Right lobe of liver (tissue), 6 donors: Measurements from ENCODE around the gene SLC38A2. TPM values are rescaled to one million over a fixed set of nuclear protein-coding genes. Genes with fewer than 3 reads are reported as not detected.

ENCODE experiments used
- ATAC-seq, 4 donors: fragments of 200-7000 bp; cut with Tn5 transposase; one replicate each; pipeline ENCODE4 v1.9.1; 2020; ENCODE audit warnings: mild to moderate bottlenecking in 4 of 4, moderate library complexity in 4 of 4
- DNase-seq, 3 donors: peaks; one replicate each; pipeline ENCODE4 v3.0.0-alpha.2; 2020
- H3K27ac ChIP-seq, 3 donors: fragments of 200-600 bp; one replicate each; pipeline ENCODE4 v1.8.0; 2022
- H3K27me3 ChIP-seq, 2 donors: fragments of 200-600 bp; one replicate each; pipeline ENCODE4 v1.8.0; 2022
- H3K36me3 ChIP-seq, 4 donors: fragments of 200-600 bp; sonication (generic) in 1 of 4; one replicate each; pipeline versions ENCODE4 v1.5.1 to v1.8.0; 2017 to 2022; ENCODE audit warnings: control low read depth in 1 of 4
- H3K4me1 ChIP-seq, 4 donors: fragments of 200-600 bp; sonication (generic) in 1 of 4; one replicate each; pipeline versions ENCODE4 v1.5.1 to v1.8.0; 2017 to 2022; ENCODE audit warnings: control low read depth in 1 of 4
- H3K4me3 ChIP-seq, 3 donors: fragments of 200-600 bp; one replicate each; pipeline ENCODE4 v1.8.0; 2022
- H3K9me3 ChIP-seq, 4 donors: fragments of 200-600 bp; sonication (generic) in 1 of 4; one replicate each; pipeline versions ENCODE4 v1.5.1 to v1.8.0; 2017 to 2022; ENCODE audit warnings: control low read depth in 1 of 4
- POLR2A ChIP-seq: fragments of 450-650 bp; IDR thresholded peaks from one replicate; pipeline ENCODE4 v1.6.1; 2017; ENCODE audit warnings: antibody characterized with exemption, mild to moderate bottlenecking
- WGBS: methylation state at CpG from one replicate; pipeline ENCODE4 v1.1.6; 2018; ENCODE audit warnings: low coverage, low lambda C conversion rate; ENCODE audit not compliant: insufficient coverage; ENCODE audit errors: missing lambda C conversion rate; 5-methylcytosine and 5-hydroxymethylcytosine counted together
- intact Hi-C, 2 donors: fragments of 100-400 bp; cut with DNase I; formaldehyde crosslinking; loops; one replicate each; pipeline versions ENCODE4 v1.11.2 to v1.14.1; 2022
- total RNA-seq, 6 experiments: library from RNA; depleted of rRNA in 2 of 6; stranded (reverse); fragments of >200 nt in 2 of 6; fragmentation: NEBNext Ultra II Directional in 3 of 6; extraction: Animal tissue kit (Norgen Biotek cat#: 25700) in 3 of 6; gene quantifications; one replicate each; pipeline versions ENCODE4 v1.1.0 to v1.2.4, GENCODE V29; 2016 to 2023
- TF ChIP-seq, protein P1 (sequence below), 4 donors: fragments of 200-600 bp in 3 of 4; fragments of 450-650 bp in 1 of 4; IDR thresholded peaks; one replicate each; pipeline versions ENCODE4 v1.5.1 to v1.8.0; 2016 to 2022; ENCODE audit warnings: antibody characterized with exemption in 4 of 4, mild to moderate bottlenecking in 2 of 4
- donor health status: DM: no; HTN: yes; CAD: no.
- donor health status: DM: no; HTN: no; CAD: no.
- donor health status: DM: no; HTN: no; CAD: no.
- donor health status: DM: no; HTN: yes; CAD: no.
- donor health status: DM: no; HTN: yes; CAD: no.

The SLC38A2 gene
- total RNA-seq, 6 experiments from 2014 or later = 77.0 to 463 (median 290) TPM

DNA sequence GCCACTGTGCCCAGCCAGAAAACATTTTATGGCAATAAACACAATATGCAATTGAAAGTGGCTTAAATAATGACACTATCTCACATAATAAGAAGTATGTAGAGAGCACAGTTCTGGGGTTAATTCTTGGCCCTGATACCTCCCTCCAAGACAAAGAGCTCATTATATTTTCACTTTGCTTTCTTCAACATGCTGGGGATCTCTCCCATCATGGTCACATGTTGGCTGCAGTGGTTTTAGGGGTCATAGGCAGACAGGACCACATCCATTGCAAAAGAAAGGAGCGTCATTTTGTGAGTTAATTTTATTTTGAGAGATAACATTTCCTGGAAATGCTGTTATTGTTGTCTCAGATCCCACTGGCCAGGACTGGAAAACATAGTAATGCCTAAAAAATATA lies 8.3 kb upstream of the SLC38A2 start:
- intact Hi-C loops = no loop called here

DNA sequence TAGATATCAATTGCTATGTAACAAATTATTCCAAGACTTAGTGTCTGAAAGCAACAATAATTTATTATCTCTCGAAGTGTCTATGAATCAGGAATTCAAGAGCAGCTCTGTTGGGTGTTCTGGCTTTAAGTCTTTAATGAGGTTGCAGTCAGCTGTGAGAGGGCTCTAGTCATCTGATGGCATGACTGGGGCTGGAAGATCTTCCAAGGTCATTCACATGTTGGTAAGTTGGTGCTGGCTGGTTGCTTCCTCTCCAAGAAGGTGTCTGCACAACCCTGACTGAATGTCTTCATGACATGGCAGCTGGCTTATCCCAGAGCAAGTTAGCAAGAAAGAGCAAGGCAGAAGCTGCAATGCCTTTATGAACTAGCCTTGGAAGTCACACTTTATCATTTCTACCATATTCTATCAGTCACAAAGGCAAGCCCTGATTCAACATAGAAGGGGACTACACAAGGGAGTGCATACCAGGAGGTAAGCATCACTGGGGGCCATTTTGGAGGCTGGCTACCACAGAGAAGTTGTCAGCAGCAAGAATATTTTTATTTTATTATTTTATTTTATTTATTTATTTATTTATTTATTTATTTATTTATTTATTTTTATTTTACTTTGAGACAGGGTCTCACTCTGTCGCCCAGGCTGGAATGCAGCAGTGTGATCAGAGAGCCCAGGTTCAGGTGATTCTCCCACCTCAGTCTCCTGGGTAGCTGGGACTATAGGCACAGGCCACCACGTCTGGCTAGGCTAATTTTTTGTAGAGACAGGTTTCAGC lies 7.6 kb upstream of the SLC38A2 start:
- Histone ChIP-seq H3K27ac (no peak overlapping the region), H3K27me3 (no peaks in the 10 kb centered on the region), H3K4me3 (no peak overlapping the region), H3K36me3 (no peaks in the 10 kb centered on the region), H3K9me3 (no peaks in the 10 kb centered on the region), H3K4me1 (peaks cover 0 to 37% (median 12%) of the 10 kb centered on the region in 4 donors)
- no peak for DNase-seq
- intact Hi-C loops = no loop called here
- no peak for ATAC-seq
- no peak for TF ChIP-seq POLR2A
- TF ChIP-seq, protein P1, sequence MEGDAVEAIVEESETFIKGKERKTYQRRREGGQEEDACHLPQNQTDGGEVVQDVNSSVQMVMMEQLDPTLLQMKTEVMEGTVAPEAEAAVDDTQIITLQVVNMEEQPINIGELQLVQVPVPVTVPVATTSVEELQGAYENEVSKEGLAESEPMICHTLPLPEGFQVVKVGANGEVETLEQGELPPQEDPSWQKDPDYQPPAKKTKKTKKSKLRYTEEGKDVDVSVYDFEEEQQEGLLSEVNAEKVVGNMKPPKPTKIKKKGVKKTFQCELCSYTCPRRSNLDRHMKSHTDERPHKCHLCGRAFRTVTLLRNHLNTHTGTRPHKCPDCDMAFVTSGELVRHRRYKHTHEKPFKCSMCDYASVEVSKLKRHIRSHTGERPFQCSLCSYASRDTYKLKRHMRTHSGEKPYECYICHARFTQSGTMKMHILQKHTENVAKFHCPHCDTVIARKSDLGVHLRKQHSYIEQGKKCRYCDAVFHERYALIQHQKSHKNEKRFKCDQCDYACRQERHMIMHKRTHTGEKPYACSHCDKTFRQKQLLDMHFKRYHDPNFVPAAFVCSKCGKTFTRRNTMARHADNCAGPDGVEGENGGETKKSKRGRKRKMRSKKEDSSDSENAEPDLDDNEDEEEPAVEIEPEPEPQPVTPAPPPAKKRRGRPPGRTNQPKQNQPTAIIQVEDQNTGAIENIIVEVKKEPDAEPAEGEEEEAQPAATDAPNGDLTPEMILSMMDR (IDR thresholded peaks at IDR 0.05) = no peak
- 100% methylated on average over 1 of the region's 3 CpGs for WGBS

More for the DNA sequence above, 8.3 kb upstream of the SLC38A2 start:
- no peak for ATAC-seq
- Histone ChIP-seq H3K4me1 (peaks cover 0 to 41% (median 13%) of the 10 kb centered on the region in 4 donors), H3K9me3 (no peaks in the 10 kb centered on the region), H3K36me3 (no peaks in the 10 kb centered on the region), H3K27ac (no peak overlapping the region), H3K4me3 (no peak overlapping the region), H3K27me3 (no peaks in the 10 kb centered on the region)
- TF ChIP-seq, protein P1 (IDR thresholded peaks at IDR 0.05) = no peak
- TF ChIP-seq POLR2A = no peak
- no peak for DNase-seq
- 73% methylated on average over 1 of the region's 1 CpG for WGBS

DNA sequence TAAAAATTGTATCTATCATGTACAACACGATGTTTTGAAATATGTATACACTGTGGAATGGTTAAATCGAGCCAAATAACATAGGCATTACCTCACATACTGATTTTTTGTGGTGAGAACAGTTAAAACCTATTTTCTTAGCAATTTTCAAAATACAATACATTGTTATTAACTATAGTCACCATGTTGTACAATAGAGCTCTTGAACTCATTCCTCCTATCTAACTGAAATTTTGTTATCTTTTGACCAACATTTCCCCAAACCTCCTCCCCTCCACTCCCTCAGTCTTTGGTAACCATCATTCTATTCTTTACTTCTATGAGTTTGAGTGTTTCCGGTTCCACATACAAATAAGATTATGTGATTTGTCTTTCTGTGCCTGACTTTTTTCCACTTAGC lies 6.8 kb upstream of the SLC38A2 start:
- intact Hi-C loops = no loop called here
- Histone ChIP-seq H3K27ac (no peak overlapping the region), H3K4me1 (peaks cover 0 to 36% (median 11%) of the 10 kb centered on the region in 4 donors), H3K9me3 (no peaks in the 10 kb centered on the region), H3K4me3 (no peak overlapping the region), H3K36me3 (no peaks in the 10 kb centered on the region), H3K27me3 (no peaks in the 10 kb centered on the region)
- ATAC-seq (no peak), DNase-seq (no peak)
- TF ChIP-seq POLR2A = no peak
- TF ChIP-seq, protein P1 (IDR thresholded peaks at IDR 0.05) = no peak
- 88% methylated on average over 3 of the region's 3 CpGs for WGBS

DNA sequence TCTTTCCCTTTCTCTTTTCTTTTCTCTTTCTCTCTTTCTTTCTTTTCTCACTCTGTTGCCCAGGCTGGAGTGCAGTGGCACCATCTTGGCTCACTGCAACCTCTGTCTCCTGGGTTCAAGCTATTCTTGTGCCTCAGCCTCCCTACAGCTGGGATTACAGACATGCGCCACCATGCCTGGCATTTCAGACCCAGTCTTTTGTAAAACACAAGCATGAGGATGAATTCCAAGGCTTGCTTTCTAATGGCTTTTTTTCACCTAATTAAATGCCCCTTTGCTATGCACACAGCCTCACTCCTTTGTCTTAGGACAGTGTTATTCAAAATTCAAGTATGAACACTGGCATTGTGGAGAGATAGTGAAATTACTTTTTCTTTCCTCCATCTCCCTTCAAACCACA lies 6.0 kb upstream of the SLC38A2 start:
- DNase-seq = no peak
- intact Hi-C loops = no loop called here
- Histone ChIP-seq H3K27ac (no peak overlapping the region), H3K9me3 (no peaks in the 10 kb centered on the region), H3K27me3 (no peaks in the 10 kb centered on the region), H3K36me3 (no peaks in the 10 kb centered on the region), H3K4me3 (no peak overlapping the region), H3K4me1 (peaks cover 0 to 41% (median 15%) of the 10 kb centered on the region in 4 donors)
- WGBS = no CpG with 5 or more reads among the region's 1 CpG
- TF ChIP-seq, protein P1 (IDR thresholded peaks at IDR 0.05) = no peak
- no peak for TF ChIP-seq POLR2A
- ATAC-seq = no peak
